ENCODE data around the gene SMAGP.

Gene SMAGP

DNA sequence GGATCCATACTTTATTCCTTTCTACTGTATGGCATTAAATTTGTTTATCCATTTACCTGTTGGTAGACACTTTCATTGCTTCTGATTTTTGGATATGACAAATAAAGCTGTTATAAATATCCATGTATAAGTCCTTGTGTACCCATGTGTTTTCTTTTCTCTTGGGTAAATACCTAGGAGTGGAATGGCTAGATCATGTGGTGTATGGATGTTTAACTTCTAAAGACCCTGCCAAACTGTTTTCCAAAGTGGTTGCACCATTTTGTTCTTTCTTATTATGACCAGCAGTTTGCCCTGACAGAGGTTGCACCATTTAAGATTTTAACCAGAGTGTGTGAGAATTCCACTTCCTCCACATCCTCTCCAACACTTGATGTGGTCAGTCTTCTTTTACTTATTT lies 37.6 kb downstream of the SMAGP start:
- no peak for TF ChIP-seq SIN3A (IDR thresholded peaks at IDR 0.05; ENCODE audit: borderline replicate concordance, insufficient read depth, low read length)
- TF ChIP-seq FOXP2 (optimal IDR thresholded peaks at IDR 0.05; ENCODE audit: borderline replicate concordance, extremely low read depth, extremely low read length, insufficient read depth): no peak
- no peak for TF ChIP-seq TAF1 (IDR thresholded peaks at IDR 0.05; ENCODE audit: borderline replicate concordance, insufficient read depth, low read length)
- TF ChIP-seq, protein P1, sequence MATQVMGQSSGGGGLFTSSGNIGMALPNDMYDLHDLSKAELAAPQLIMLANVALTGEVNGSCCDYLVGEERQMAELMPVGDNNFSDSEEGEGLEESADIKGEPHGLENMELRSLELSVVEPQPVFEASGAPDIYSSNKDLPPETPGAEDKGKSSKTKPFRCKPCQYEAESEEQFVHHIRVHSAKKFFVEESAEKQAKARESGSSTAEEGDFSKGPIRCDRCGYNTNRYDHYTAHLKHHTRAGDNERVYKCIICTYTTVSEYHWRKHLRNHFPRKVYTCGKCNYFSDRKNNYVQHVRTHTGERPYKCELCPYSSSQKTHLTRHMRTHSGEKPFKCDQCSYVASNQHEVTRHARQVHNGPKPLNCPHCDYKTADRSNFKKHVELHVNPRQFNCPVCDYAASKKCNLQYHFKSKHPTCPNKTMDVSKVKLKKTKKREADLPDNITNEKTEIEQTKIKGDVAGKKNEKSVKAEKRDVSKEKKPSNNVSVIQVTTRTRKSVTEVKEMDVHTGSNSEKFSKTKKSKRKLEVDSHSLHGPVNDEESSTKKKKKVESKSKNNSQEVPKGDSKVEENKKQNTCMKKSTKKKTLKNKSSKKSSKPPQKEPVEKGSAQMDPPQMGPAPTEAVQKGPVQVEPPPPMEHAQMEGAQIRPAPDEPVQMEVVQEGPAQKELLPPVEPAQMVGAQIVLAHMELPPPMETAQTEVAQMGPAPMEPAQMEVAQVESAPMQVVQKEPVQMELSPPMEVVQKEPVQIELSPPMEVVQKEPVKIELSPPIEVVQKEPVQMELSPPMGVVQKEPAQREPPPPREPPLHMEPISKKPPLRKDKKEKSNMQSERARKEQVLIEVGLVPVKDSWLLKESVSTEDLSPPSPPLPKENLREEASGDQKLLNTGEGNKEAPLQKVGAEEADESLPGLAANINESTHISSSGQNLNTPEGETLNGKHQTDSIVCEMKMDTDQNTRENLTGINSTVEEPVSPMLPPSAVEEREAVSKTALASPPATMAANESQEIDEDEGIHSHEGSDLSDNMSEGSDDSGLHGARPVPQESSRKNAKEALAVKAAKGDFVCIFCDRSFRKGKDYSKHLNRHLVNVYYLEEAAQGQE (IDR thresholded peaks at IDR 0.05; ENCODE audit: insufficient read depth in 1 of 2, low read depth in 2 of 2, low read length in 2 of 2): no peak
- TF ChIP-seq POLR2AphosphoS5 (IDR thresholded peaks at IDR 0.05; ENCODE audit: low read depth, low read length): no peak

- TF ChIP-seq, protein P1 (IDR thresholded peaks at IDR 0.05; ENCODE audit: insufficient read depth in 1 of 2, low read depth in 2 of 2, low read length in 2 of 2): no peak
- TF ChIP-seq SIN3A (IDR thresholded peaks at IDR 0.05; ENCODE audit: borderline replicate concordance, insufficient read depth, low read length): no peak
- TF ChIP-seq POLR2AphosphoS5 (IDR thresholded peaks at IDR 0.05; ENCODE audit: low read depth, low read length): no peak
- no peak for TF ChIP-seq FOXP2 (optimal IDR thresholded peaks at IDR 0.05; ENCODE audit: borderline replicate concordance, extremely low read depth, extremely low read length, insufficient read depth)
- TF ChIP-seq TAF1 (IDR thresholded peaks at IDR 0.05; ENCODE audit: borderline replicate concordance, insufficient read depth, low read length): no peak
Observed at GRCh38 chr12:51229116-51229809, 41.0 kb downstream of the SMAGP start.

GRCh38 chr12:51227962-51228361 lies 42.3 kb downstream of the SMAGP start:
- TF ChIP-seq FOXP2 (optimal IDR thresholded peaks at IDR 0.05; ENCODE audit: borderline replicate concordance, extremely low read depth, extremely low read length, insufficient read depth): no peak
- no peak for TF ChIP-seq SIN3A (IDR thresholded peaks at IDR 0.05; ENCODE audit: borderline replicate concordance, insufficient read depth, low read length)
- TF ChIP-seq POLR2AphosphoS5 (IDR thresholded peaks at IDR 0.05; ENCODE audit: low read depth, low read length): no peak
- TF ChIP-seq, protein P1 (IDR thresholded peaks at IDR 0.05; ENCODE audit: insufficient read depth in 1 of 2, low read depth in 2 of 2, low read length in 2 of 2): no peak
- no peak for TF ChIP-seq TAF1 (IDR thresholded peaks at IDR 0.05; ENCODE audit: borderline replicate concordance, insufficient read depth, low read length)

DNA sequence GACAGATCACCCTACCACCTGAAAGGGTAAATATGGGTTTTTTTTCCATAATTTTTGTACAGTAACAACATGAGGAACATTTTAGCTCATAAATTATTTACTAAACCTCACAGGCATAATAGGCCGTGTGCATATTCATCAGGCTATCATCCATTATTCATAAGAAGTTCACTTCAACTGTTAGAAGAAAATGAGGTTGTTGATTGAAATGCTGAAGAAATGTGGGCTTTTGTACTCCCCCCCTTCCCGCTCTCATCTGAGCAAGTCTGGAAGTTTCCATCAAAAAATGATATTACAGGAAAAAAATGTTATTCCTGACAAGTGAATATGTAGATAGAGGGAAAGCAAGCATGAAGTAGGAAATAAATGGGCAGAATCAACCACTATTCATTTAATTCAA lies 44.4 kb downstream of the SMAGP start:
- TF ChIP-seq TAF1 (IDR thresholded peaks at IDR 0.05; ENCODE audit: borderline replicate concordance, insufficient read depth, low read length): no peak
- TF ChIP-seq, protein P1 (IDR thresholded peaks at IDR 0.05; ENCODE audit: insufficient read depth in 1 of 2, low read depth in 2 of 2, low read length in 2 of 2): no peak
- no peak for TF ChIP-seq SIN3A (IDR thresholded peaks at IDR 0.05; ENCODE audit: borderline replicate concordance, insufficient read depth, low read length)
- TF ChIP-seq FOXP2 (optimal IDR thresholded peaks at IDR 0.05; ENCODE audit: borderline replicate concordance, extremely low read depth, extremely low read length, insufficient read depth): no peak
- no peak for TF ChIP-seq POLR2AphosphoS5 (IDR thresholded peaks at IDR 0.05; ENCODE audit: low read depth, low read length)

All from PFSK-1 (cell line).